ENCODE data around the gene RBM42. TPM values are rescaled to one million over a fixed set of nuclear protein-coding genes. Genes with fewer than 3 reads are reported as not detected.

Gene RBM42
- polyA plus RNA-seq (2011; rRNA removed) (62.1 and 80.4 TPM in 2 replicates), polyA plus RNA-seq (2017; fragmentation: RNase III; extraction: RNeasy Plus Mini Kit Qiagen cat#74134 plus additional on column Dnase treatment) (124 to 131 TPM (median 128 TPM) in 3 replicates), polyA minus RNA-seq (2011; rRNA and poly(A)+ RNA removed) (43.4 and 65.1 TPM in 2 replicates)
- 157 and 167 TPM in 2 replicates for polyA plus RNA-seq (2012; cell fraction: cytosol; rRNA removed)
- 190 and 224 TPM in 2 replicates for polyA plus RNA-seq (2012; cell fraction: nucleus; rRNA removed)

GRCh38 chr19:35628565-35629331 is at the start of gene RBM42:
RBM42 (plus strand) TSS chr19:35629036; CDS start chr19:35629154, 118 bp downstream.
- Histone ChIP-seq H3K9me3 (no peaks in the 10 kb centered on the region), H3K27ac (peak within 1 kb of the TSS; percentile 86 to 89), H3K4me1 (peaks cover 14% of the 10 kb centered on the region; the same call in 2 of the 3 replicates), H3K4me2 (peak within 1 kb of the TSS; percentile 92), H3K4me3 (peak within 1 kb of the TSS; percentile 79)
- peak; percentile 100 for DNase-seq (ENCODE audit: low read depth in 1 of 2, low spot score in 1 of 2)
- ChIA-PET CTCF (interaction anchor here (1.0 to 4.0 kb wide), 6 partner anchors 15 to 134 kb away, joined by 3 to 27 read pairs (median 4); no protein-coding TSS in a partner anchor), POLR2A (interaction anchor here (0.9 to 2.0 kb wide), 3 partner anchors 15 to 21 kb away, joined by 3 to 10 read pairs (median 6); partner anchors contain the start of gene COX6B1)
- ATAC-seq: peak; percentile 99 to 100
- WGBS (ENCODE audit: missing lambda C conversion rate): 2% methylated on average over 56 of the region's 56 CpGs
- FAIRE-seq: peak; percentile 100
- TF ChIP-seq BHLHE40 (IDR thresholded peaks at IDR 0.05; ENCODE audit: low read depth, low read length) (no peak), KDM5A (IDR thresholded peaks at IDR 0.05) (peak; percentile 97), CHD2 (IDR thresholded peaks at IDR 0.05; ENCODE audit: low read length, partially characterized antibody) (peak; percentile 60), HDAC2 (IDR thresholded peaks at IDR 0.05) (peak; percentile 95; the same call in 1 of the 2 replicates), BCL3 (IDR thresholded peaks at IDR 0.05) (peak; percentile 91), CEBPB (IDR thresholded peaks at IDR 0.05) (0 out of 4 replicates have a peak, but pooled peaks of 1 of the 2 experiments have one; percentile 32), MYC (IDR thresholded peaks at IDR 0.05; ENCODE audit: borderline replicate concordance, low read length) (peak; percentile 74), CBX2 (IDR thresholded peaks at IDR 0.05; ENCODE audit: borderline replicate concordance, low read depth) (no peak), FOSB (CRISPR knock-in tag; IDR thresholded peaks at IDR 0.05) (no peak), HMGXB4 (CRISPR knock-in tag; IDR thresholded peaks at IDR 0.05; ENCODE audit: borderline replicate concordance) (peak; percentile 40; the same call in 1 of the 2 replicates), MAZ (IDR thresholded peaks at IDR 0.05; ENCODE audit: borderline replicate concordance, low read depth, low read length) (0 out of 2 replicates have a peak, but pooled peaks have one; percentile 84), POLR2A (IDR thresholded peaks at IDR 0.05; ENCODE audit: low read length) (peak; percentile 57), ESRRA (IDR thresholded peaks at IDR 0.05; ENCODE audit: borderline replicate concordance, low read length) (0 out of 2 replicates have a peak, but pooled peaks have one; percentile 10), REST (IDR thresholded peaks at IDR 0.05) (peak; percentile 66), FOSL2 (IDR thresholded peaks at IDR 0.05) (no peak), FOSL2 (CRISPR knock-in tag; IDR thresholded peaks at IDR 0.05) (peak; percentile 97), JUN (IDR thresholded peaks at IDR 0.05) (peak; percentile 93; a peak in 4 of 5 replicates), RAD21 (conservative IDR thresholded peaks at IDR 0.05 in 1 of 2, IDR thresholded peaks at IDR 0.05 in 1 of 2) (no peak), MAX (IDR thresholded peaks at IDR 0.05) (peak; percentile 81), RFX5 (IDR thresholded peaks at IDR 0.05) (peak; percentile 95), ZC3H11A (IDR thresholded peaks at IDR 0.05) (no peak), PHF8 (IDR thresholded peaks at IDR 0.05; ENCODE audit: borderline replicate concordance, low read depth) (peak; percentile 80), PBX3 (IDR thresholded peaks at IDR 0.05) (peak; percentile 78), EHF (CRISPR knock-in tag; IDR thresholded peaks at IDR 0.05) (no peak; the same call in 1 of the 2 replicates), TFCP2L1 (CRISPR knock-in tag; IDR thresholded peaks at IDR 0.05) (no peak), TP53 (CRISPR knock-in tag; IDR thresholded peaks at IDR 0.05) (peak; percentile 91)

All from A549 (cell line).